GM10847 (cell line): ENCODE results near the gene PSMB7.

Experiments
- POLR2A ChIP-seq: IDR thresholded peaks from 2 replicates; pipeline ENCODE4 v1.6.1; 2011; ENCODE audit not compliant: insufficient read length; ENCODE audit errors: extremely low read depth

The PSMB7 gene

DNA sequence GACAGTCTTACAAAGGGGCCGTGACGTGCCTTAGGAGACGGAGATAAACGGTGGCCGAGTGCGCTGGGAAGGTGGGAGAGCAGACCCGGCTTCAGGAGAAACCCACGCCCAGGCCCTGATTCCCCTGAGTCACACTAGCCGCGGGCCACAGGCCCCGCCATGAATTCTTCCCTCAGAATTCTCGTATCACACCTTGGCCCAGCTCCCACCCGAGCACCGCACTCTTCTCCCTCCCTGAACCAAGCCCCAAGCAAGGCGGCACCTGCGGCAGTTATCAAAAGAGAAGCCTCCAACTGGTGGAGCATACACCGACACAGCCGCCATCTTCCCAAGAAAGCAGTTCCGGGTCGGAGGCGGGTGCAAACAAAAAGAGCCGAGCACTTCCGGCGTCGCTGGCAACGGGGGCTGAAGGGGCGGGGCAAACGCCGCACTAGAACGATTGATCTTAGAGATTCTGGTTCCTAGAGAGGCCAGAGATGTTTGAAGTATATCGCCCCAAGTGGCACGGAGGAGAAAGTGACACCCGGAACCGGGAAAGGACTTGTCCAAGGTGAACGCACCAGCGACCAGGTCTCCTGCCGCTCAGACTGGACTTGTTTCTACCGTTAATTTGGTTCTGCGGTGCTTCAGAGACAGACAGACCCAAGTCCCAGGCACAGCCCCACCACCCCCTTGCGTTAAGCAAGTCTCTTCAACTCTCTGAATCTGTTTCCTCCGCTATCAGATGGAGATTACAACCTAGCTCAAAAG lies at the start of gene PSMB7:
Gene PSMB7 (minus strand): TSS at position 341 of the 750 bp plus-strand sequence. CDS start 17 bp downstream, at position 324.
- TF ChIP-seq POLR2A, result peak; percentile 38

DNA sequence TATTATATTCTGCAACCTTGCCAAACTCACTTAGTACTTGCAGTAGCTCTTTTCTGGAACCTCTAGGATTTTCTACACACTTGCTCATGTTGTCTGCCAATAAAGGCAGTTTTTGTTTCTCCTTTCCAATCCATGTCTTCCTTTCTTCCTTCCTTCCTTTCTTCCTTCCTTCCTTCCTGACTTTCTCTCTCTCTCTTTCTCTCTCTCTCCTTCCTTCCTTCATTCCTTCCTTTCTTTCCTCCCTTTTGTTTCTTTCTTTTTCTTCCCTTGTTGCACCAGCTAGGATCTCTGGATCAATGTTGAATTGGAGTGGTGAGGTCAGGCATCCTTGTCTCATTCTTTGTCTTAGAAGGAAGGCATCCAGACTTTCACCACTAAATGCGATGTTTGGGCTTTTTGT lies 47.5 kb upstream of the PSMB7 start:
- TF ChIP-seq POLR2A, result no peak

DNA sequence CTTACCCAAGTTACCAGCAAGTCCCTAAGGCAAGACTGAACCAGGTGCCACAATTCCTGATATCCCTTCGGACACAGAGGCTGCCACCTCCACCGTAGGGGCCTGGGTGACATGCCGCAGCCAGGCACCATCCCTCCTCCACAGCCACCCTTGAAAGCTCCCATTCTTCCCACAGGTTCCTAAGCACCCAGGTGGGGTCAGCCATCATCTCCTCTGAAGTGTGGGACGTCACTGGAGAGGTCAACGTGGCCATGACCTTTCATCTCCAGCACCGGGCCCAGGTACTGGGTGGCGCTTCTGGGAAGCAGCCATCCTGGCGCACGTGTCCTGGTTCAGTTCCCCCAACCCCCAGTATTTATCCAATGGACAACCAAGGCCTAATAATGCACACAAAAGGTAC lies 43.2 kb upstream of the PSMB7 start:
- no peak for TF ChIP-seq POLR2A

DNA sequence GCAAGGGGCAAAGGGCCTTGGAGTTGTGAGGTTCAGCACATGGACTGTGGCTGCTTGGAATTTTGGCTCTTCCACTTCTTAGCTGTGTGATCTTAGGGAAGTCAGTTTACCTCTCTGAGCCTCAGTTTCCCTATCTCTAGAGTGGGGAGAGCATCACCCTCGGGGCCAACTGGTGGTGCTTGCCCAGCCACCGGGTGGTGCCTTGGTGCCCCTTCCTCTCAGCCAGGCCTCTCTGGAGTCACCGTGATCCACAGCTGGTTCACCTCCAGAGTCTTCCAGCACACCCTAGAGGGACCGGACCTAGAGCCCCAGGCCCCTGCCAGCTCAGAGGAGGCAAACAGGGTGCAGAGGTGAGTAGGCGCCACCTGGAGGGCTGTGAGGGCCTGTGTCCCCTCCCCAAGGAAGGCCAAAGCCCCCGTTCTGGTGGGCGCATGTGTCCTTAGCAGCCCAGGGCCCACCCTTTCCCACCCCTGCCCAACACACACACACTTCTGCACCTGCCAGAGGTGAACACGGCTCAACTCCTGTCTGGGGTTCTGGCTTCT lies 42.7 kb upstream of the PSMB7 start:
- no peak for TF ChIP-seq POLR2A

DNA sequence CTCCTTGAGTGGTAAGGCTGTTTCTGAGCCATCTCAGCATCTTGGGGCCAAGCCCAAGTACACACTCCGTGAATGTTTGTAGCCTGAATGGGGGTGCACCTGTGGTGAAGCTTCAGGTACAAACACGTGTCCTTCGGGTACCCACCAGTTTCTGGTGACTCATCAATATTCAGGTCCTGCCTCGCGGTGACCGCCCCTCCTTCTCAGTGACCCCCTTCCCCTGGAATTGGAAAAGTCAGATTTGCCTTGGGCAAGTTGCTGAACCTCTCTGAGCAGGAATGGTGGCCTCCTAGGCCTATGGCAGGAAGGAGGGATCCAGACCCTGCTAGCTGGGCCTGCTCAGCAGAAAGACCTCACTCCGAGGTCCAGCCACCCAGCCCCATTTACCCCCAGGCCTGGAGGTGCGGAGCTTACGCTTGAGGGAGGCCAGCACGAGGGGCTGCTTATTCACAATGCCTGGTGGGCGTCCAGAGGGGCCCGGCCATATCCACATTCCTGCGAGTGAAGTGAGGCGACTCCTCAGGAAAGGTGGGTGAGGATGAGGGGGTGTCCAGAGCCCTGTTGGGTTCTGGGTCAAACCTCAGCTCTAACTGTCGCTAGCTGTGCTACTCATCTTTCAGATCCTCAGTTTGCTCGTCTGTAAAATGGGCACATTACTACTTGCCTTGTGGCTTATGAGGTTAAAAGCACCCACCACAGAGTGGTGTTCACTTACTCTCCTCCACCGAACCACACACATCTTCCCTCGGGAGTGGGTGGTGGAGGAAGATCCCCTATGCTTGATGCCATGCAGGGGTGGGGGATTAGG lies 42.0 kb upstream of the PSMB7 start:
- no peak for TF ChIP-seq POLR2A

DNA sequence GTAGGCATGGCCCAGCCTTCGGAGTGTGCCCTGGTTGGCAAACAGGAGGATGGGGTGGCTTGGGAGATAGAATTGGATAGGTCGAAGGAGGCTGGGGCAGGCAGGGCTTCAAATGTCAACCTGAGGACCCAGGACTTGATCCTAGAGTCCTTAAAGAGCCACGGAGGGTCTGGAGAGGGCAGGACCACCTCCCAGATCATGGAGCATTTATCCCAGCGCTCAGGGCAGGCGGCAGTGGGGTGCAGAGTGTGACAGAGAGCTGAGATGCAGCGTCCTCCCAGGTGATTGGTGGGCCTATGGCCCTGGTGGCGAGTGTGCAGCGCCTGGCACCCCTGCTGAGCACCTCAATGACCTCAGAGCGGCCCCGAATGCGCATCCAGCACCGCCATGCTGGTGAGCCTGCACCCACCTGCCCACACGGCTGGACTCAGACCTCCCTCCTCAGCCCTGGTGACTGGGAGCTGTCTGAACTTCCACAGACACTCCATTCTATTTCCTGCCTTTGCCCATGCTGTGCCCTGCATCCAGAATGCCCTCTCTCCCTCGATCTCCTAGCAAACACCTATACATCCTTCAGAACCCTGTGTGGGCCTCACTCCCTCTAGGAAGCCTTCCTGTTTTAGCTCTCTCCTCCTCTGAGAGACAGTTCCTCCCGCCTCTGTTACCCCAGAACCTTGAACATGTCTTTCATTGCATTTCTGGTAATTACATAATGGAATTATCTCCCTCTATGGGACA lies 41.3 kb upstream of the PSMB7 start:
- no peak for TF ChIP-seq POLR2A

DNA sequence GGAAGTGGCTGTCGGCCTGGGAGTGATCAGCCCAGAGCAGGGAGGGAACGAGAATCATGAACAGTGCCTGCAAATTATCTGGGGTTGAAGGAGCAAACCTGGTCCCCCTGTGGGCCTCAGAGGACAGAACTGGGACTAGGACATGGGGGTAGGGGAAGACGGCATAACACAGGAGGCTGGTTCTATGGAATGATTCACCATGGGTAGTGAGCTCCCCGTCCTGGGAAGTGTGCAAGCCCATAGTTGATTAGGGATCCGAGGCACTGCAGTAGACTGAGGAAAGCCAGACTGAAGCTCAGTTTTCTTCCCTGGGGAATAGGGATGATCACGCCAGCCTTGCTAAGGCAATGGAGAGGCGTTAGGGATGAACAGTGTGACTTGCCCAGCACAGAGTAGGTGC lies 40.6 kb upstream of the PSMB7 start:
- no peak for TF ChIP-seq POLR2A

DNA sequence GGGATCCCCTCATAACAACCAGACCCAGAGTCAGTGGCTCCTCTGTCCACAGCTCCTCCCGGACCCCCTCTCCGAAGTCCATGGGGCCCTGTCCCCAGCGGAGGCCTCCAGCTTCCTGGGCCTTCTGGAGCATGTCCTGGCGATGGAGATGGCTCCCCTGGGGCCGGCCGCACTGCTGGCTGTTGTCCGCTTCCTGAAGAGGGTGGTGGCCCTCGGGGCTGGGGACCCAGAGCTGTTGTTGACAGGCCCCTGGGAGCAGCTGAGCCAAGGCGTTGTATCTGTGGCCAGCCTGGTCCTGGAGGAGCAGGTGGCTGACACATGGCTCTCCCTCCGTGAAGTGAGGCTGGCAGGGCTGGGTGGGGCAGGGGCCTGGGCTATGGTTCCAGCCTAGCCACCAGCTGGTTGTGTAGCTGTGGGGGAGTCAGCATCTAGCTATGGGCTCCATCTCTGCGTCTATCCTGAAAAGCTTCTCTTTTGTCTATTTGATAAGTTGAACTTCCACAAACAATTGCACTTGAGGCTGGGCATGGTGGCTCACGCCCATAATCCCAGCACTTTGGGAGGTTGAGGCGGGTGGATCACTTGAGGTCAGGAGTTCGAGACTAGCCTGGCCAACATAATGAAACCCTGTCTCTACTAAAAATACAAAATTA lies 39.7 kb upstream of the PSMB7 start:
- TF ChIP-seq POLR2A, result no peak

DNA sequence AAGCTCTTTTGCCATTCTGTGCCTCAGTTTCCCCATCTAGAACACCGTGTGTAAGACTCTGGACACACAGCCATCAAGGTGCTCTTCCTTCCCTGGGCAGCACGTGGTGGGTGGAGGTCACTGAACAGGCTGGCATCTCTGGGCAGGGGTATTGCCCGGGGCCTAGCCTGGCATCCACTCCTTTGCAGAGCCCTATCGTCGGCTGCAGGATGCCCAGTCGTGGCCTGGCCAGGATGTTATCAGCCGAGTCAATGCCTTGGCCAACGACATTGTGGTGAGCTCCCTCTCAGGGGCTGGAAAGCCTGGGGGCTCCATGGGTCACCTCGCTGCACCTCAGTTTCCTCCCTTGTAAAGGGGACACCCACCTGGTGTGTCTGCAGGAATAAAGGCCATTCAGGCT lies 39.1 kb upstream of the PSMB7 start:
- no peak for TF ChIP-seq POLR2A

DNA sequence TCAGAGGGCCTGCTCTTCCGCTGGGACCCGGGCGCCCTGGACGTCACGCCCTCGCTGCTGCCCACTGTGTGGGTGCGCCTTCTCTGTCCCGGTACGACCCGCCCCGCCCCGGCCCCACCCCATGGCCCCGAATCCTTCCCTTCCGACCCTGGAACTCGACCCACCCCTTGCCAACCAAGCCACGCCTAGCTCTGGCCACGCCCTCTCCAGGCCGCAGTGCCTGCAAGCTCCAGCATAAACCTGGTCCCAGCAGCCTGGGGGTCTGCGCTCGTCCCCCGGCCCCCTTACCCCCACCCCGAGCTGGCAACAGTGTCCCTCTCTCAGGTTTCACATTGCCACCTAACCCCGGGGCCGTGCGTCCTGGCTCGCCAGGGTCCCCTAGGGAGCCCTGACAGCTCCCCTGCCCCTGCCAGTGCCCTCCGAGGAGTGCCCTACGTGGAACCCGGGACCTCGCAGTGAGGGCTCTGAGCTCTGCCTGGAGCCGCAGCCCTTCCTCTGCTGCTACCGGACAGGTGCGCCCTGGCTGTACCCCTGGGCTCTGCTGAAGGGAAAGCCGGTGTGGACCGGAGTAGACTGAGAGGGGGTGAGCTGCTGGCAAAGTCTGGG lies 38.4 kb upstream of the PSMB7 start:
- no peak for TF ChIP-seq POLR2A

DNA sequence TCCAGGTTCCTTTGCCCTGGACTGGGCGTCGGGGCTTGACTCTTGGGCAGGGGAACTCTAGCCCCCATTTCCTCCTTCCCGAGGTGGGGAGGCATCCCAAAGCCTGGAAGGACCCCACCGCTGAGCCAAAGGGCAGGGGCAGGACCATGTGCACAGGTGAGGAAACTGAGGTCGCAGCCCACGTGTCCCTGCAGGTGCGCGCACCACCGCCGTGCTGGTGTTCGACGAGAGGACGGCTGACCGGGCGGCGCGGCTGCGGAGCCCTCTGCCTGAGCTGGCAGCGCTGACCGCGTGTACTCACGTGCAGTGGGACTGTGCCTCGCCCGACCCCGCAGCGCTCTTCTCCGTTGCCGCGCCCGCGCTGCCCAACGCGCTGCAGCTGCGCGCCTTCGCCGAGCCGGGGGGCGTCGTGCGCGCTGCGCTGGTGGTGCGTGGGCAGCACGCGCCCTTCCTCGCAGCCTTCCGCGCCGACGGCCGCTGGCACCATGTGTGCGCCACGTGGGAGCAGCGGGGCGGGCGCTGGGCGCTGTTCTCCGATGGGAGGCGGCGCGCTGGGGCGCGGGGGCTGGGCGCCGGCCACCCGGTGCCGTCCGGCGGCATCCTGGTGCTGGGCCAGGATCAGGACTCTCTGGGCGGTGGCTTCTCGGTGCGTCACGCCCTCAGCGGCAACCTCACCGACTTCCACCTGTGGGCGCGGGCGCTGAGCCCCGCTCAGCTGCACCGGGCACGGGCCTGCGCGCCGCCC lies 37.8 kb upstream of the PSMB7 start:
- TF ChIP-seq POLR2A, result no peak

DNA sequence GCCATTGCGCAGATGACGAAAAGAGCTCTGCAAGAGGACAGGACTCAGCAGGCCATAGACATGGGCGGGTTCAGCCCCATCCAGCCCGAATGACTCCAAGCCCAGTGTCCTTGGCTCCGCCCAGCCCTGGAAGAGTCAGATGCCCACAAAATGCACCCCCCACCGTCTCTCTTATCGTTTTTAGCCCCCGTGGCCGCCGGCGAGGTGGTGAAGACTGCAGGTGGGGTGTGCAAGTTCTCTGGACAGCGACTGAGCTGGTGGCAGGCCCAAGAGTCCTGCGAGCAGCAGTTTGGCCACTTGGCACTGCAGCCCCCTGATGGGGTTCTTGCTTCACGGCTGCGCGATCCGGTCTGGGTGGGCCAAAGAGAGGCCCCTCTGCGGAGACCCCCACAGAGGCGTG lies 37.1 kb upstream of the PSMB7 start:
- no peak for TF ChIP-seq POLR2A

DNA sequence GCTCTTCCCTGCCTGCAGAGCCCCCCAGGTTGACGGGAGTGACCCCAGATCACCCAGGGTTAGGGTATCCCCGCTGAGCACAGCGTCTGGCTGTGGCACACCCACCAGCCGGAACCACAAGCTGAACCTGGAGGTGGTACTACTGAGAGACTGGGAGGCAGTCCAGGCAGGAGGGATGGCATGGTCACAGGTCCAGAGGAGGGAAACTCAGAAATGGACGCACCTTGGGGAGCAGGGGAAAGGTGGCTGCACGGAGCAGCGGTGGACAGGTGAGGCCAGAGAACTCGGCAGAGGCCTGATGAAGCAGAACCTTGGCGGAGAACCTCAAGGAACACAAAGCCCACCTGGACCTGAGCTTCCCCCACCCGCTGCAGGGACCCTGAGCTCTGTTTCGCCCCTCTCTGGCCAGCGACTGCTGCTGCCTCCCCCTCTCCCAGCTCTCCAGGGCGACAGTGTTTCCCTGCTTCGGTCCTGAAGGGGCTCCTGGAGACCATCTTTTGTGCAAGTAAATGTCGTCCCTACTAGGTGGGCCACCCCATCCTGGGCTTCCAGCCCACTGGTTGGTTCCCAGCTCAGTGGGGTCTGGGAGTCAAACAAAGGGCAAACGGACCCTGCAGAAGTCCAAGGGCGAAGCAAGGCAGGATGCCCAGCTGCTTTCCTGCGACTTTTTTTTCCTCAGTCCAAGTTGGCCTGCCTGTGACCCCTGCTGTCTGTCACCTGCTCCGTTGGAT lies 35.9 kb upstream of the PSMB7 start:
- no peak for TF ChIP-seq POLR2A
